ENCODE results near the gene GRK5.

The GRK5 gene

GRCh38 chr10:119405520-119405807, 198.1 kb downstream of the GRK5 start:
- Histone ChIP-seq H3K36me3 (no peaks in the 10 kb centered on the region), H3K4me1 (peaks cover 0 to 17% (median 8%) of the 10 kb centered on the region in 4 donors), H3K9me3 (no peaks in the 10 kb centered on the region), H3K27me3 (no peaks in the 10 kb centered on the region), H3K4me3 (no peak overlapping the region), H3K27ac (no peak overlapping the region)
- intact Hi-C loops (cut with DNase I; ENCODE audit: low total_unique reads), result no loop called here
- no peak for TF ChIP-seq CTCF (IDR thresholded peaks at IDR 0.05)
- no peak for DNase-seq

- no peak overlapping the region for H3K27ac ChIP-seq
- intact Hi-C loops (cut with DNase I; ENCODE audit: low total_unique reads), result no loop called here
- no peak for TF ChIP-seq CTCF (IDR thresholded peaks at IDR 0.05)
- DNase-seq, result no peak
- H3K36me3 ChIP-seq, result no peaks in the 10 kb centered on the region
- H3K4me3 ChIP-seq, result no peak overlapping the region
- H3K27me3 ChIP-seq, result no peaks in the 10 kb centered on the region
- H3K9me3 ChIP-seq, result no peaks in the 10 kb centered on the region
- peaks cover 0 to 16% (median 7%) of the 10 kb centered on the region in 4 donors for H3K4me1 ChIP-seq
Measured at GRCh38 chr10:119406137-119406536, 198.8 kb downstream of the GRK5 start.

- no peak overlapping the region for H3K27ac ChIP-seq
- no peak overlapping the region for H3K4me3 ChIP-seq
- peaks cover 0 to 10% (median 3%) of the 10 kb centered on the region in 4 donors for H3K4me1 ChIP-seq
- no peaks in the 10 kb centered on the region for H3K27me3 ChIP-seq
- DNase-seq, result no peak
- intact Hi-C loops (cut with DNase I; ENCODE audit: low total_unique reads), result no loop called here
- no peaks in the 10 kb centered on the region for H3K36me3 ChIP-seq
- H3K9me3 ChIP-seq, result no peaks in the 10 kb centered on the region
- TF ChIP-seq CTCF (IDR thresholded peaks at IDR 0.05), result no peak
Measured at GRCh38 chr10:119406601-119407253, 199.4 kb downstream of the GRK5 start.

GRCh38 chr10:119407254-119407777, 199.9 kb downstream of the GRK5 start:
- Histone ChIP-seq H3K36me3 (no peaks in the 10 kb centered on the region), H3K9me3 (no peaks in the 10 kb centered on the region), H3K27me3 (no peaks in the 10 kb centered on the region), H3K4me3 (no peak overlapping the region), H3K27ac (no peak overlapping the region), H3K4me1 (peaks cover 0 to 11% (median 4%) of the 10 kb centered on the region in 4 donors)
- DNase-seq, result no peak
- intact Hi-C loops (cut with DNase I; ENCODE audit: low total_unique reads), result no loop called here
- TF ChIP-seq CTCF (IDR thresholded peaks at IDR 0.05), result no peak

- intact Hi-C loops (cut with DNase I; ENCODE audit: low total_unique reads), result no loop called here
- Histone ChIP-seq H3K27ac (no peak overlapping the region), H3K4me3 (no peak overlapping the region), H3K36me3 (no peaks in the 10 kb centered on the region), H3K27me3 (no peaks in the 10 kb centered on the region), H3K4me1 (peaks cover 0 to 18% (median 10%) of the 10 kb centered on the region in 4 donors), H3K9me3 (no peaks in the 10 kb centered on the region)
- no peak for TF ChIP-seq CTCF (IDR thresholded peaks at IDR 0.05)
- DNase-seq, result no peak
Measured at GRCh38 chr10:119408072-119408471, 200.7 kb downstream of the GRK5 start.

Data from tibial artery (tissue), 4 donors.